A549 (cell line): ENCODE data around the gene CALHM6. TPM values are rescaled to one million over a fixed set of nuclear protein-coding genes. Genes with fewer than 3 reads are reported as not detected.

Experiments used
- ATAC-seq, 2 experiments: fragments of 200-7000 bp in 1 of 2; fragments of >200 bp in 1 of 2; cut with Nextera tagmentation in 1 of 2; cut with Tn5 transposase in 1 of 2; 3 replicates each; pipeline versions ENCODE4 v1.8.0 to v1.9.1; 2018 to 2020; ENCODE audit warnings: mild to moderate bottlenecking in 1 of 2, moderate library complexity in 1 of 2
- CTCF ChIA-PET: fragments of 300-600 bp; sonication (Branson Sonifier 250); formaldehyde crosslinking; extraction: SDS; loops from one replicate; lab custom pipeline; 2021; ENCODE audit warnings: antibody characterized with exemption, inconsistent platforms; lab: Yijun Ruan, JAX
- POLR2A ChIA-PET: fragments of 350-600 bp; formaldehyde crosslinking; extraction: SDS; loops from one replicate; lab custom pipeline; 2021; ENCODE audit warnings: antibody characterized with exemption, inconsistent platforms; lab: Yijun Ruan, JAX
- DNase-seq, 2 experiments: peaks; one replicate each; pipeline versions ENCODE4 v3.0.0 to v3.0.0-alpha.2; 2011 to 2016; ENCODE audit warnings: low read depth in 1 of 2, low spot score in 1 of 2
- FAIRE-seq: peaks from 2 replicates; lab custom pipeline; 2011; peaks lifted over from hg19 to GRCh38; lab: Jason Lieb, UNC
- H3K27ac ChIP-seq, 2 experiments: fragments of >200 bp; sonication (Bioruptor Twin); formaldehyde crosslinking; 3 replicates each; pipeline ENCODE4 v1.5.1; 2016 to 2017
- H3K4me1 ChIP-seq: fragments of >200 bp; sonication (Bioruptor Twin); formaldehyde crosslinking; 3 replicates; pipeline ENCODE4 v1.6.1; 2016
- H3K4me2 ChIP-seq: fragments of >200 bp; sonication (Bioruptor Twin); formaldehyde crosslinking; 3 replicates; pipeline ENCODE4 v1.6.1; 2016
- H3K4me3 ChIP-seq: fragments of >200 bp; sonication (Bioruptor Twin); formaldehyde crosslinking; 3 replicates; pipeline ENCODE4 v1.5.1; 2016
- H3K9me3 ChIP-seq: fragments of >200 bp; sonication (Bioruptor Twin); formaldehyde crosslinking; 3 replicates; pipeline ENCODE4 v1.6.1; 2016
- BCL3 ChIP-seq: fragments of >200 bp; sonication (Bioruptor Twin); formaldehyde crosslinking; IDR thresholded peaks from 3 replicates; pipeline ENCODE4 v1.6.1; 2016
- CBX8 ChIP-seq: fragments of 200-600 bp; sonication (generic); IDR thresholded peaks from 2 replicates; pipeline ENCODE4 v1.6.1; 2016
- EP300 ChIP-seq, 2 experiments: fragments of >200 bp; sonication (Bioruptor Twin); formaldehyde crosslinking; IDR thresholded peaks; 2 replicates in 1 of 2; 3 replicates in 1 of 2; pipeline ENCODE4 v1.6.1; 2016 to 2017
- ESRRA ChIP-seq: fragments of 150-350 bp; IDR thresholded peaks from 2 replicates; pipeline ENCODE4 v1.6.1; 2014; ENCODE audit warnings: mild to moderate bottlenecking, low read length, borderline replicate concordance
- FOSL2 ChIP-seq, 2 experiments: fragments of 450-650 bp in 1 of 2; fragments of >200 bp in 1 of 2; sonication (Bioruptor Twin) in 1 of 2; formaldehyde crosslinking; IDR thresholded peaks; 2 replicates each; pipeline versions ENCODE4 v1.5.0 to v1.6.1; 2016 to 2020; ENCODE audit warnings: mild to moderate bottlenecking in 1 of 2, moderate library complexity in 1 of 2
- FOXS1 ChIP-seq: fragments of 250-450 bp; sonication (Bioruptor Pico); IDR thresholded peaks from 2 replicates; pipeline ENCODE4 v1.5.0; 2020; ENCODE audit warnings: mild to moderate bottlenecking, moderate library complexity
- HOXA7 ChIP-seq: fragments of 250-450 bp; sonication (Bioruptor Pico); IDR thresholded peaks from 2 replicates; pipeline ENCODE4 v1.5.0; 2020; ENCODE audit warnings: mild to moderate bottlenecking, moderate library complexity
- KDM1A ChIP-seq: fragments of 200-600 bp; sonication (generic); IDR thresholded peaks from 2 replicates; pipeline ENCODE4 v1.6.1; 2016; ENCODE audit warnings: low read depth, mild to moderate bottlenecking
- MAZ ChIP-seq: fragments of 150-350 bp; IDR thresholded peaks from 2 replicates; pipeline ENCODE4 v1.6.1; 2014; ENCODE audit warnings: antibody characterized with exemption, low read depth, low read length, borderline replicate concordance
- NPAS2 ChIP-seq: fragments of 250-450 bp; sonication (Bioruptor Pico); IDR thresholded peaks from 2 replicates; pipeline ENCODE4 v1.8.0; 2022; ENCODE audit warnings: mild to moderate bottlenecking, moderate library complexity, borderline replicate concordance
- PHF8 ChIP-seq: fragments of 200-600 bp; sonication (generic); IDR thresholded peaks from 2 replicates; pipeline ENCODE4 v1.6.1; 2016; ENCODE audit warnings: low read depth, mild to moderate bottlenecking, antibody characterized with exemption, moderate library complexity, borderline replicate concordance
- POLR2AphosphoS2 ChIP-seq: conservative IDR thresholded peaks from 2 replicates; pipeline ENCODE4 v1.6.1; 2012; ENCODE audit warnings: low read length, improper control_type of control experiment, inconsistent platforms
- RAD21 ChIP-seq, 2 experiments: fragments of >200 bp in 1 of 2; sonication (Bioruptor Twin) in 1 of 2; formaldehyde crosslinking in 1 of 2; IDR thresholded peaks in 1 of 2; conservative IDR thresholded peaks in 1 of 2; 2 replicates in 1 of 2; 3 replicates in 1 of 2; pipeline ENCODE4 v1.6.1; 2012 to 2018; ENCODE audit warnings: inconsistent platforms in 1 of 2
- SMC3 ChIP-seq: fragments of >200 bp; sonication (Bioruptor Twin); formaldehyde crosslinking; IDR thresholded peaks from 3 replicates; pipeline ENCODE4 v1.6.1; 2018; ENCODE audit warnings: inconsistent platforms
- USF2 ChIP-seq: fragments of 450-650 bp; IDR thresholded peaks from 2 replicates; pipeline ENCODE4 v1.6.1; 2014; ENCODE audit warnings: antibody characterized with exemption
- ZFP36 ChIP-seq: fragments of 450-650 bp; IDR thresholded peaks from 2 replicates; pipeline ENCODE4 v1.6.1; 2014; ENCODE audit warnings: borderline replicate concordance; ENCODE audit not compliant: partially characterized antibody
- ZNF302 ChIP-seq: fragments of 250-450 bp; sonication (Bioruptor Pico); IDR thresholded peaks from 2 replicates; pipeline ENCODE4 v1.9.0; 2021; ENCODE audit warnings: inconsistent platforms, mild to moderate bottlenecking, moderate library complexity
- ZSCAN20 ChIP-seq: fragments of 250-450 bp; sonication (Bioruptor Pico); IDR thresholded peaks from 2 replicates; pipeline ENCODE4 v1.8.0; 2022; ENCODE audit warnings: mild to moderate bottlenecking, moderate library complexity
- WGBS: methylation state at CpG from one replicate; pipeline ENCODE4 v1.1.6; 2017; ENCODE audit errors: missing lambda C conversion rate; 5-methylcytosine and 5-hydroxymethylcytosine counted together
- polyA plus RNA-seq, 4 experiments: library from polyadenylated mRNA; depleted of rRNA in 3 of 4; stranded (reverse); fragments of >200 nt; fragmentation: RNase III in 1 of 4; extraction: RNeasy Plus Mini Kit Qiagen cat#74134 plus additional on column Dnase treatment in 1 of 4; gene quantifications; 2 replicates in 3 of 4; 3 replicates in 1 of 4; pipeline ENCODE4 v1.2.3, GENCODE V29; 2011 to 2017
- TF ChIP-seq, protein P1 (sequence below): fragments of >200 bp; sonication (Bioruptor Twin); formaldehyde crosslinking; IDR thresholded peaks from 3 replicates; pipeline ENCODE4 v1.5.1; 2016
- TF ChIP-seq, protein P2 (sequence below): fragments of >200 bp; sonication (Bioruptor Twin); formaldehyde crosslinking; IDR thresholded peaks from 2 replicates; pipeline ENCODE4 v1.6.1; 2016
- TF ChIP-seq, protein P3 (sequence below): IDR thresholded peaks from 2 replicates; pipeline ENCODE4 v1.6.1; 2012

The CALHM6 gene
- polyA plus RNA-seq, 2 of the 4 experiments (the other 2 are of a cell fraction) = 0.31 TPM; not detected in 1

- no peak for TF ChIP-seq ZFP36
- no peak for TF ChIP-seq KDM1A
- TF ChIP-seq, all 56 proteins: peak for 0
These were observed 11.5 kb downstream of the CALHM6 start (continued) for GRCh38 chr6:116472706-116473105.

- TF ChIP-seq ZNF302 (no peak), ESRRA (no peak), BCL3 (no peak), HOXA7 (CRISPR knock-in tag) (no peak), MAZ (no peak), PHF8 (no peak), CBX8 (no peak), ZSCAN20 (CRISPR knock-in tag) (no peak), USF2 (no peak), NPAS2 (CRISPR knock-in tag) (no peak), FOXS1 (CRISPR knock-in tag) (no peak), FOSL2 (IDR thresholded peaks at IDR 0.05) (no peak), FOSL2 (CRISPR knock-in tag; IDR thresholded peaks at IDR 0.05) (no peak), RAD21 (conservative IDR thresholded peaks at IDR 0.05 in 1 of 2, IDR thresholded peaks at IDR 0.05 in 1 of 2) (no peak), SMC3 (no peak), KDM1A (no peak), POLR2AphosphoS2 (no peak), EP300 (IDR thresholded peaks at IDR 0.05) (no peak)
- TF ChIP-seq, protein P1, sequence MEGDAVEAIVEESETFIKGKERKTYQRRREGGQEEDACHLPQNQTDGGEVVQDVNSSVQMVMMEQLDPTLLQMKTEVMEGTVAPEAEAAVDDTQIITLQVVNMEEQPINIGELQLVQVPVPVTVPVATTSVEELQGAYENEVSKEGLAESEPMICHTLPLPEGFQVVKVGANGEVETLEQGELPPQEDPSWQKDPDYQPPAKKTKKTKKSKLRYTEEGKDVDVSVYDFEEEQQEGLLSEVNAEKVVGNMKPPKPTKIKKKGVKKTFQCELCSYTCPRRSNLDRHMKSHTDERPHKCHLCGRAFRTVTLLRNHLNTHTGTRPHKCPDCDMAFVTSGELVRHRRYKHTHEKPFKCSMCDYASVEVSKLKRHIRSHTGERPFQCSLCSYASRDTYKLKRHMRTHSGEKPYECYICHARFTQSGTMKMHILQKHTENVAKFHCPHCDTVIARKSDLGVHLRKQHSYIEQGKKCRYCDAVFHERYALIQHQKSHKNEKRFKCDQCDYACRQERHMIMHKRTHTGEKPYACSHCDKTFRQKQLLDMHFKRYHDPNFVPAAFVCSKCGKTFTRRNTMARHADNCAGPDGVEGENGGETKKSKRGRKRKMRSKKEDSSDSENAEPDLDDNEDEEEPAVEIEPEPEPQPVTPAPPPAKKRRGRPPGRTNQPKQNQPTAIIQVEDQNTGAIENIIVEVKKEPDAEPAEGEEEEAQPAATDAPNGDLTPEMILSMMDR = no peak
- TF ChIP-seq, protein P2, sequence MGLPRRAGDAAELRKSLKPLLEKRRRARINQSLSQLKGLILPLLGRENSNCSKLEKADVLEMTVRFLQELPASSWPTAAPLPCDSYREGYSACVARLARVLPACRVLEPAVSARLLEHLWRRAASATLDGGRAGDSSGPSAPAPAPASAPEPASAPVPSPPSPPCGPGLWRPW = no peak
- TF ChIP-seq, protein P3, sequence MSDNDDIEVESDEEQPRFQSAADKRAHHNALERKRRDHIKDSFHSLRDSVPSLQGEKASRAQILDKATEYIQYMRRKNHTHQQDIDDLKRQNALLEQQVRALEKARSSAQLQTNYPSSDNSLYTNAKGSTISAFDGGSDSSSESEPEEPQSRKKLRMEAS = no peak
- TF ChIP-seq, all 56 proteins: peak for 0
- POLR2A ChIA-PET = no interaction called here
- no peak for FAIRE-seq
- no peak overlapping the region for H3K4me3 ChIP-seq
- H3K27ac ChIP-seq = no peak overlapping the region
- H3K9me3 ChIP-seq = no peaks in the 10 kb centered on the region
- DNase-seq = no peak
- H3K4me2 ChIP-seq = no peak overlapping the region
- H3K4me1 ChIP-seq = no peaks in the 10 kb centered on the region
- ATAC-seq = no peak
- WGBS = 44% methylated on average over 1 of the region's 1 CpG
- CTCF ChIA-PET = interaction anchor here (0.6 kb wide), 1 partner anchor 74 kb away, joined by 3 read pairs; no protein-coding TSS in a partner anchor
These were observed 14.0 kb downstream of the CALHM6 start for GRCh38 chr6:116475141-116475540.
